ENCODE measurements around the gene GATA6.

Gene GATA6

GRCh38 chr18:22229456-22230124 lies 60.2 kb downstream of the GATA6 start:
- TF ChIP-seq CTCF (IDR thresholded peaks at IDR 0.05; ENCODE audit: insufficient read depth, low read length, poor library complexity, severe bottlenecking) = no peak
- Histone ChIP-seq H3K4me3 (replicated peaks; ENCODE audit: low read depth, low read length) (no peak overlapping the region), H3K36me3 (ENCODE audit: control insufficient read depth, insufficient read depth, low read length) (no peaks in the 10 kb centered on the region), H3K27me3 (replicated peaks; ENCODE audit: control insufficient read depth, insufficient read depth, low read length) (no peaks in the 10 kb centered on the region)
- DNase-seq (ENCODE audit: extremely low read depth, insufficient read length) = no peak

GRCh38 chr18:22230471-22230945 lies 61.1 kb downstream of the GATA6 start:
- Histone ChIP-seq H3K27me3 (replicated peaks; ENCODE audit: control insufficient read depth, insufficient read depth, low read length) (no peaks in the 10 kb centered on the region; the same call in 1 of the 2 replicates), H3K36me3 (ENCODE audit: control insufficient read depth, insufficient read depth, low read length) (no peaks in the 10 kb centered on the region), H3K4me3 (replicated peaks; ENCODE audit: low read depth, low read length) (no peak overlapping the region)
- DNase-seq (ENCODE audit: extremely low read depth, insufficient read length) = no peak
- no peak for TF ChIP-seq CTCF (IDR thresholded peaks at IDR 0.05; ENCODE audit: insufficient read depth, low read length, poor library complexity, severe bottlenecking)

GRCh38 chr18:22233266-22233665 lies 63.9 kb downstream of the GATA6 start:
- no peak for TF ChIP-seq CTCF (IDR thresholded peaks at IDR 0.05; ENCODE audit: insufficient read depth, low read length, poor library complexity, severe bottlenecking)
- H3K27me3 ChIP-seq (replicated peaks; ENCODE audit: control insufficient read depth, insufficient read depth, low read length) = no peaks in the 10 kb centered on the region; the same call in 1 of the 2 replicates
- no peaks in the 10 kb centered on the region for H3K36me3 ChIP-seq (ENCODE audit: control insufficient read depth, insufficient read depth, low read length)
- DNase-seq (ENCODE audit: extremely low read depth, insufficient read length) = no peak
- no peak overlapping the region for H3K4me3 ChIP-seq (replicated peaks; ENCODE audit: low read depth, low read length)

GRCh38 chr18:22238036-22238435 lies 68.6 kb downstream of the GATA6 start:
- Histone ChIP-seq H3K4me3 (replicated peaks; ENCODE audit: low read depth, low read length) (no peak overlapping the region), H3K27me3 (replicated peaks; ENCODE audit: control insufficient read depth, insufficient read depth, low read length) (no peaks in the 10 kb centered on the region; the same call in none of the 2 replicates), H3K36me3 (ENCODE audit: control insufficient read depth, insufficient read depth, low read length) (no peaks in the 10 kb centered on the region)
- no peak for DNase-seq (ENCODE audit: extremely low read depth, insufficient read length)
- no peak for TF ChIP-seq CTCF (IDR thresholded peaks at IDR 0.05; ENCODE audit: insufficient read depth, low read length, poor library complexity, severe bottlenecking)

GRCh38 chr18:22238681-22239080 lies 69.3 kb downstream of the GATA6 start:
- TF ChIP-seq CTCF (IDR thresholded peaks at IDR 0.05; ENCODE audit: insufficient read depth, low read length, poor library complexity, severe bottlenecking) = no peak
- no peaks in the 10 kb centered on the region for H3K36me3 ChIP-seq (ENCODE audit: control insufficient read depth, insufficient read depth, low read length)
- no peaks in the 10 kb centered on the region; the same call in none of the 2 replicates for H3K27me3 ChIP-seq (replicated peaks; ENCODE audit: control insufficient read depth, insufficient read depth, low read length)
- no peak overlapping the region for H3K4me3 ChIP-seq (replicated peaks; ENCODE audit: low read depth, low read length)
- DNase-seq (ENCODE audit: extremely low read depth, insufficient read length) = no peak

Data from GM06990 (cell line).